GM18909 (cell line): ENCODE measurements around the gene TTPAL.
"Not testable (repeated sequence)": the region's sequence is repeated elsewhere in the genome, so short reads cannot be mapped to it uniquely, and the experiment has no call there.

Experiments
- ATAC-seq: cut with Tn5 transposase; IDR thresholded peaks from one replicate; pipeline ENCODE4 v1.9.1; 2021; ENCODE audit warnings: mild to moderate bottlenecking; ENCODE audit not compliant: unreplicated experiment, poor library complexity

Gene TTPAL

GRCh38 chr20:44465001-44465560 lies 10.6 kb upstream of the TTPAL start:
- no peak for ATAC-seq

DNA sequence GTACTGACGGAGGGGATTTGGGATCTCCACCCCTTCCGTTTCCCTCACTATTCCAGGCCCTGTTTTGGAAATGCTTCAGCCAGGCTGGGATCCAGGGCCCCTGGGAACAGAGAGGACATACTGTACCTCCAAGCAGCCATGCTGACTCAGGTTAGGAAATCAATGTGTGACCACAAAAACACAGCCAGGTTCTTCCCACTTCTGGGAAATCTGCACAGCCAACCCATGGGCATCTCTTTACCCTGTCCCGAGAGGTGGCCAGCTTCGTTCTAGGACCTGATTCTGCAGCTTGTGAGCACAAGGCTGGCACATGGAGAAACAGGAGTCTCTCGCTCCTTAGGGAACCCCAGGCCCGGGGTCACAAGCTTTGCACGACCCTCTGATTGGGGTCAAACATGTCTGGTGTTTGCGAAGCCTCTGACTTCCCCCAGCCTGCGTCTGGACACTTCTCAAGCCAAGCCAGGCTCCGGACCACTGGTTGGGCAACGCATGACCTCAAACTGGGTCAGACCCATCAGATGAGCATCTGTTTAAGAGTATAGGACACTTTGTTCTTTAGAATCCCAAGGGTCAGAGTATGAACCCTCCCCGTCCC lies 8.3 kb upstream of the TTPAL start:
- ATAC-seq, result no peak

- no peak for ATAC-seq
Measured at GRCh38 chr20:44468044-44468782, 7.5 kb upstream of the TTPAL start.

DNA sequence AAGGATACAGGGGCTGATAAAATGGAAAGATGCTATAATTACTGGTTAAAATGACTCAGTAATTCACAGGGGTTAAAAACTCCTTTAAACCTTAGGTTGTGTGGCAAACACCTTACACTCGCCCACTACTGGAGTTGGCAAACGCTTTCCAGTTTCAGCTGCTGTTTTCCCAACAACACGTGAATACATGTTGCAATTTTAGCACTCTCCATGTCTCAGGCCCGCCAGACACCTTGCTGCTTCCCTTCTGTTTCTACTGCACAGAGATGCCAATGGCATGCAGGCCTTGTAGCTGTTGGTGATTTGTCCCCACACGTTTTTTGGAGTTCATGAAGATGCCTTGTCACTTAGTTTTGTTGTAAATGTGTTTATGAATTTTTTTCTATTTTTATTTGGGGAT lies 5.3 kb upstream of the TTPAL start:
- ATAC-seq, result no peak

- ATAC-seq, result no peak
Measured at GRCh38 chr20:44471481-44471882, 4.2 kb upstream of the TTPAL start.

DNA sequence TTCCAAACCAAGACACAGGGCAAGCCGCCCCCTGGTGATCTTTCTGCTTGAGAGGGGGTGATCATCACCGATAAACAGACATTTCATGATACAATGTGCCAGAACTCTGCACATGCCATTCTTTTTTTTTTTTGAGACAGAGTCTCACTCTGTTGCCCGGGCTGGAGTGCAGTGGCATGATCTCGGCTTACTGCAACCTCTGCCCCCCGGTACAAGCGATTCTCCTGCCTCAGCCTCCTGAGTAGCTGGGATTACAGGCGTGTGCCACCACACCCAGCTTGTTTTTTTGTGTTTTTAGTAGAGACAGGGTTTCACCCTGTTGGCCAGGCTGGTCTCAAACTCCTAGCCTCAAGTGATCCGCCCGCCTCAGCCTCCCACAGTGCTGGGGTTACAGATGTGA lies 3.4 kb upstream of the TTPAL start:
- ATAC-seq, result not testable (repeated sequence)

DNA sequence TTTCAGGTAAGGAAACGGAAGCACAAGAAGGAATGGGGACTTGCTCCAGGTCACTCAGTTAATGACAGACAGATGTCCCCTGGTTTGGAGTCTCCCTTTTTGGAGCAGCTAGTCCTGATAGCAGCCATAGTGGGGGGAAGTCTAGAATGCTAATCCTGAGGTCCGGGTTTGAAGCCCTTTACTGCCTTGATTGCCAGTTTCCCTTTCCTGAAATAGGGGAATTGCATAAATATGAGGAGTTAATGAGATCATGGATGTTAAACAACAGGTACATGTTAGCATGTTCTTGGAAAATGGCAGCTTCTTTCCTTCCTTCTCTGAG lies 341 bp upstream of the TTPAL start:
- no peak for ATAC-seq

- ATAC-seq, result no peak
Measured at GRCh38 chr20:44477151-44477550, 1.5 kb downstream of the TTPAL start.

- no peak for ATAC-seq
Measured at GRCh38 chr20:44478206-44478605, 2.5 kb downstream of the TTPAL start.

- ATAC-seq, result no peak
Measured at GRCh38 chr20:44479643-44480042, 4.0 kb downstream of the TTPAL start.

DNA sequence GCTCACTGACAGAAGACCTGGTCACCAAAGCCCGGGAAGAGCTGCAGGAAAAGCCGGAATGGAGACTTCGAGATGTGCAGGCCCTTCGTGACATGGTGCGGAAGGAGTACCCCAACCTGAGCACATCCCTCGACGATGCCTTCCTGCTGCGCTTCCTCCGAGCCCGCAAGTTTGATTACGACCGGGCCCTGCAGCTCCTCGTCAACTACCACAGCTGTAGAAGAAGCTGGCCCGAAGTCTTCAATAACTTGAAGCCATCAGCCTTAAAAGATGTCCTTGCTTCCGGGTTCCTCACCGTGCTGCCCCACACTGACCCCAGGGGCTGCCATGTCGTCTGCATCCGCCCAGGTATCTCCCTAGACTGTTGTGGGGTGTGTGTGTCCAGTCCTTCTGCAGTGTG lies 4.4 kb downstream of the TTPAL start:
- no peak for ATAC-seq

- ATAC-seq, result no peak
Measured at GRCh38 chr20:44481719-44482416, 6.2 kb downstream of the TTPAL start.

DNA sequence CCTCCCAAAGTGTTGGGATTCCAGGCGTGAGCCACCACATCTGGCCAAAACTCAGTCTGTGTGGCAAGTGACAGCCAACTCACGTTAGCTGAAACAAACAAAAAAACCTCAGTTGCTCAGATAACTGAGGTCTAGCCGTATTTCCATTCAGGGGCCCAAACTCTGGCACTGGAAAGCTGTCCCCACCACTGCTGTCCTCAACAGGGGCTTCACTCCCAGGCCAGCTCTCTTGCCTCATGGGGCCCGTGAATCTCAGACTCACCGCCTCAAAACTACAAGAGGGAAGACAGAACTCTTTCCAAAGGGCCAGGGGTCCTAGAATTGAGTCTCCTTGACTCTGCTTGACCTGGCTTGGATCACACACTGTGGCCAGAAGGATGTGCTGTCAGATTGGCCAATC lies 7.4 kb downstream of the TTPAL start:
- ATAC-seq, result no peak

- ATAC-seq, result no peak
Measured at GRCh38 chr20:44485078-44485829, 9.6 kb downstream of the TTPAL start.

DNA sequence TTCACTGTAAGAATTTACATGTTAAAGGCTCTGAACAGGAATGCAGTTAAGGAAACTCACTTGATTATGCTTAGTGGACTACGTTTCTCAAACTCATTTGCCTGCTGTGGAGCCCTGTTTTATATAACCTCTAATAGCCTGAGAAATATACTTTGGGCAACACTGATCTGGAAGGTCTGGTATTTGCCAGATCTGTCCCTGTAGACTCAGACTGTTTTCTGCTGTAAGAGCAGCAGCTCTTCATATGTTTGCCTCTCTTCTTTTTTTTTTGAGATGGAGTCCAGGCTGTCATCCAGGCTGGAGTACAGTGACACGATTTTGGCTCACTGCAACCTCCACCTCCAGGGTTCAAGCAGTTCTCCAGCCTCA lies 10.1 kb downstream of the TTPAL start:
- ATAC-seq, result no peak

GRCh38 chr20:44488551-44488950 lies 12.9 kb downstream of the TTPAL start:
- no peak for ATAC-seq

GRCh38 chr20:44489223-44489622 lies 13.5 kb downstream of the TTPAL start:
- no peak for ATAC-seq

GRCh38 chr20:44489931-44490330 lies 14.3 kb downstream of the TTPAL start:
- ATAC-seq, result no peak

GRCh38 chr20:44491635-44492395 lies 16.1 kb downstream of the TTPAL start:
- no peak for ATAC-seq

- no peak for ATAC-seq
Measured at GRCh38 chr20:44494266-44494665, 18.6 kb downstream of the TTPAL start.
